ENCODE data around the gene PTTG1IP.

PTTG1IP gene

DNA sequence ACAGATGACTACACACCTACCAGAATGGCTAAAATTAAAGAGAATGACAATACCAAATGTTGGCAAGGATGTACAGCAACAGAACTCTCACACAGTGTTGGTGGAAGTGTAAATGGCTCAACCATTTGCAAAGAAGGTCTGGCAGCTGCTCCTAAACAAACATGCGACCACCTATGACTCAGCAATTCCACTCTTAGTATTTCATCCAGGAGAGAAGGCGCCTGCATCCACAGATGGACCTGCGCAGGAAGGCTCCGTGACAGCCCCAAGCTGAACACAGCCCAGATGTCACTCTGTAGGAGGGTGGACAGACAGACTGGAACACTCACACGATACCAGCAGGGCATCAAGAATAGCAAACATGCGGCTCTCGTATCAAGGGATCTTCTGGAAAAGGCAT lies 6.7 kb downstream of the PTTG1IP start:
- DNase-seq (ENCODE audit: low read depth in 4 of 4, low spot score in 1 of 4), result no peak

- DNase-seq (ENCODE audit: low read depth in 4 of 4, low spot score in 1 of 4), result no peak
Observed at GRCh38 chr21:44865561-44866280, 7.8 kb downstream of the PTTG1IP start.

DNA sequence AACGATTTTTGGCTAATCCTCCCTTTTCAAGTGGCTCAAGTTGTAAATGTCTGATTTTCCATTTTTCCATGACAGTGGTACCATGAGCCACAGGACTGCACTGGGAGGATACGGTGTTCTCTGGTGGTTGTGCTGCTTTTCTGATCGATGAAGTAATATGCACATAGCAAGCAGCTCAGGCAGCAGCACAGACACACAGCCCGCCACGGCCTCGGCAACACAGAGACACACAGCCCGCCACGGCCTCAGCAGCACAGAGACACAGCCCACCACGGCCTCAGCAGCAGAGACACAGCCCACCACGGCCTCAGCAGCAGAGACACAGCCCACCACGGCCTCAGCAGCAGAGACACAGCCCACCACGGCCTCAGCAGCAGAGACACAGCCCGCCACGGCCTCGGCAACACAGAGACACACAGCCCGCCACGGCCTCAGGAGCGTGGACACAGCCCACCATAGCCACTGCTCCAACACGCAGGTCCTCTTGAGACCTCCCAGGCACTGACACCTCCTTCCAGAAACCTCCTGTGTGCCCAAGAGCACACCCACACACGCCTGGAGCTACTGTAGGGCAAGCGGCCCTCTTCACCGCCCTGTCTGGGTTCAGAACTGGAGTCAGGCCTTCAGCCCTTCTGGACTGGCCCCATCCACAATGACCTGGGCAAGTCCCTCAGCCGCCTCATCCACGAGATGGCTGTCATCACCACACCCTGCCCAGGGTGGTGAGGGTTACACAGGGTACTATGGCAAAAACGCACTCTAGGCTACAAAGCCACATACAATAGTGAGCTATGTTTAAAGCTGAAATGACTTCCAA lies 10.4 kb downstream of the PTTG1IP start:
- DNase-seq (ENCODE audit: low read depth in 4 of 4, low spot score in 1 of 4), result no peak

DNA sequence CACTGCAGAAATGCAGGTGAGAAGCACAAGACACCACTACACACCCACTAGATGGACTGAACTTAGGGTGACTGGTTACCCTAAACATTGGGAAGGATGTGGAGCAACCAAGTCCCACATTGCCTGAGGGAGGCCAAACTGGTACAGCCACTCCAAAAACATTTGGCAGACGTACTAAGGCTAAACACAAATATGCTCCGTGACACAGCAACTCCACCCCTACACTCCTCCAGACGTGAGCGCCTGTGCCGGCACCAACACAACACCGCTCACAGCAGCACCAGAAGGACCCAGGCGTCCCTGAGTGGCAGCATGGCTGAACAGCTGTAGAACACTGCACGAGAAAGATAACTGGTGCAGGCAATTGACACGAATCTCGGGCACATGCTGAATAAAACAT lies 14.7 kb downstream of the PTTG1IP start:
- no peak for DNase-seq (ENCODE audit: low read depth in 4 of 4, low spot score in 1 of 4)

- no peak for DNase-seq (ENCODE audit: low read depth in 4 of 4, low spot score in 1 of 4)
Observed at GRCh38 chr21:44858291-44858690, 15.2 kb downstream of the PTTG1IP start.

DNA sequence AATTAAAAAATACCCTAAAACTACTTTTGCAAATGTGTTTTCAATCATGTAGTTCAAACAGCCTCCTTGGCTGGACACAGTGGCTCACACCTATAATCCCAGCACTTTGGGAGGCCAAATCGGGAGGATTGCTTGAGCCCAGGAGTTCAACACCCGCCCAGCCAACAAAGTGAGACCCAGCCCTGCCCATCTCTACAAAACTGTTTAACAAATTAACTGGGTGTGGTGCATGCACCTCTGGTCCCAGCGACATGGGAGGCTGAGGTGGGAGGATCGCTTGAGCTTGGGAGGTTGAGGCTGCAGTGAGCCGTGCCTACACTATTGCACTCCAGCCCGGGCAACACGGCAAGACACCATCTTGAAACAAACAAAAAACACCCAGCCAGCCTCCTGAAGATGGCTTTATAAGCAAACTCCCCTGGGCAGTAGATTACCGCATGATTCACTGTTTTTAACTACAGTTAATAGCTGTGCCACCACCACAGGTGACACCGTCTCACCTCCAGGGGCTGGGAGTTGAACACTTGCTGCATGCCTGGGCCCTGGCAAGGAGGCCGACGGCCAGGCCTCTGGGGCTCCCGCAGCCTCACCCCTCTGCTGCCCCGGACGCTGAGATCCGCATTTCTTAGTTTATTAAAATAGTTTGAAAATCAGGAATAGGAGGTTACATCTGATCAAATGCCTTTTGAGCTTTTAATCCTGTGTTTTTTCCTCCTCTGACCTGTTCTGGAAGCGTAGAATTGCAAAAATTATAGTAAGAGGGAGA lies 16.2 kb downstream of the PTTG1IP start:
- no peak for DNase-seq (ENCODE audit: low read depth in 4 of 4, low spot score in 1 of 4)

GRCh38 chr21:44856131-44856530 lies 17.4 kb downstream of the PTTG1IP start:
- DNase-seq (ENCODE audit: low read depth in 4 of 4, low spot score in 1 of 4), result no peak

- no peak for DNase-seq (ENCODE audit: low read depth in 4 of 4, low spot score in 1 of 4)
Observed at GRCh38 chr21:44855572-44855971, 17.9 kb downstream of the PTTG1IP start.

DNA sequence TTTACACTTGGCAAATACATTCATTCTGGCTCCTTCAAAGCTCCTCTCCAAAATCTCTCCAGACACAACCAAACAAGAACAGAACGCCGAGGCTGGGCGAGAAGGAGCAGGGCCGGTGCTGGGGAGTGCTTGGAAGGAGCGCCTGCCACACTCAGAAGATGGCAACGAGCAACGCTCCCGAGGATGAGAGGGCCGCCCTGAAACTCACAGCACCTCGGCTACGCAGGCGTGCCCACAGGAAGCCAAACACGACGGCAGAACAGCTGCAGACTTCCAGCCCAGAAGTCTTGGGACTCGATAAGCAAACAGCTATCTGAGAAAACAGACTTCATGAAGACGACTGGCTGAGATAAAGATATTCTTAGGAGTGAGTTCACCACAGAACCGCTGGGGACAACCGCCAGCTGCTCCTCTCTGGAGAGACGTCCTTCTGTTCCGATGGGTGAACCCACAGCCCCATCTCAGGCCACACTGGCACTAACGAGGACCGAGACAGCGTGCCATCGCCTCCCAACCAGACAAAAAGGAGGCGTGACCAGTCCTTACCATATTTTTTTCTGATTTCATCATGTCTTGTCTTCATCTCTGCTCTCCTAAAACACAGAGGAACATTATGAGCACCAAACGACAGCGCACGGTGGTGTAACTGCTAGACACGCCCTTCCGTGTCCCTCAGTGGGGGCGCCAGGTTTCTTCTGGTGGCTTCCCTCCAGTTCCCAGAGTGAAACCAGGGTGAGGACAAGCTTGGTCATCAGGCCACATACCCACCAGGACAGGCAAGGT lies 18.6 kb downstream of the PTTG1IP start:
- DNase-seq (ENCODE audit: low read depth in 4 of 4, low spot score in 1 of 4), result no peak

DNA sequence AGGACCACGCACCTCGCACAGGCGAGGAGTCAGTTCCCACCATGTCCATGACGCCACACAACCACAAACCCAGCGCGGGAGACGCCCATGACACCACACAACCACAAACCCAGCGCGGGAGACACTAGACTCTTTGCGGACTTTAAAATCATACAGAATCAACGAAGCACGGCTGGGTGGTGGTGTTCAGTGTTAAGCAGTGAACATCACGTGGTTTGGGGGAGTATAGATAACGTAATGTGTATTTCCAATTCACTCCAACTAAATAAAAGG lies 19.2 kb downstream of the PTTG1IP start:
- no peak for DNase-seq (ENCODE audit: low read depth in 4 of 4, low spot score in 1 of 4)

DNA sequence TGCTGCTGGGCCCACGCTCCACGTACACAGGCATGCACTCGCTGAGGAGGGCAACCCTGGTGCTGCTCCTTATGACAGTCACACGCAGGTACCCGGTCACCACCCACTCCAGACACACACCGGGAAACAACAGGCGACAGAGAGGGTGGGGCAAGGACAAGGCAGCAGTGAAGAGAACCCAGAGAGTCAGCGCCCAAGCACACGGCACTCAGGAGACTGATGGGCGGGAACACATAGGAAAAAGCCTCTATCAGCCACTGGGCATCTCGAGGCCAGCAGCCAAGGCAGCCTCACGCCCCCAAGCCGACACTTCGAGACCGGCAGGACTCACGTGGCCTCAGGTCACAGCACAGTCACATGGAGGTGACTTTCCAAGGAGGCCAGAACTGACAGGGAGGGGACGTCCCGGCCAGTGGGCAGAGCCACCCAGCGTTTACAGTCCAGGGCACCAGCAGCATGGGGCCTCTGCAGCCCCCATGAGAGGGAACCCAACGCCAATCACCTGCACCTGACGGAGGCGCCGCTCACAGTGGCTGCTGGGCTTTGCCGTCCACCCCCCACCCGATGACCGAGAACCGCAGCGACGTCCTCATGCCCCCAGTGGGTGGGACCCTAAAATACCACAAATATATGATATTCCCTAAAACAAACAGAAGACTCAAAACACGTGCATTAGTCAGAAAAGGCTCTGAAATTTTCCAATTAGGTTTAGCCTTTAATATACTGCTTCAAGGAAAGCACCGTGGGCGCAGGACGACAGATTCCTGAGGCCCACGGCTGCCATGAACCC lies 19.7 kb downstream of the PTTG1IP start:
- no peak for DNase-seq (ENCODE audit: low read depth in 4 of 4, low spot score in 1 of 4)

DNA sequence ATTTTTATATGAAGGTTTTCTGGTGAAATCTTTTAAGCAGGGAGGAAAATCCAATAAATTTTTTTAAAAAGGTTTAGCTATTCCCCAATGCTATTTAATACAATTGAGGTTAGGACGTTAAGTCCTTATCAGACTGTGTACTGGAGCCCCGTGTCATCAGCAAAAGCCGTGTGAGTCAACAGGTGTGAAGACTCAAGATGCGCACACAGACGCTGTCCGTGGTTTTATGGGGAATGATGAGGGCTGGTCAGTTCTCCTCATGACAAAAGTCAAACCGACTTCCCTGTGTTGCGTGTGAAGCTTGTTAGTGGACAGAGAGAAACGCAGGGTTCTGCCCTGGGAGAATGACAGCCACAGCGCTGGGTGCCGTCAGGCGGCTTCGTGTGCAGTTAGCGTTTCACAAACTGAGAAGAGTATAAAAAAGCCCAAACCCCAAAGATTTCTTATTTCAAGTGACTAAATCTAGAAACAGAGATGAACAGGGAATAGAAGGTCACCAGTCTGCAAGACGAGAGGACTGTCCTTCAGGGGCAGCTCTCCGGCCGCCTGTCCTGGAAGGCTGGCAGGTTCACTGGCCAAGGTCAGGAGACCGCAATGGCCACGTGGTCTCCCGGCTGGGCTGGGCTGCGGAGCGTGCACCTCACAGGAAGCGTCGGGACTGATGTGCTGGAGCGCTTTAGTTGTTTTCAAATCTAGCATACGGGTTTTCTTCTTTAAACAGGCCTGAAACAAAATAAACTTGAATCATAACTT lies 22.4 kb downstream of the PTTG1IP start:
- DNase-seq (ENCODE audit: low read depth in 4 of 4, low spot score in 1 of 4), result no peak

DNA sequence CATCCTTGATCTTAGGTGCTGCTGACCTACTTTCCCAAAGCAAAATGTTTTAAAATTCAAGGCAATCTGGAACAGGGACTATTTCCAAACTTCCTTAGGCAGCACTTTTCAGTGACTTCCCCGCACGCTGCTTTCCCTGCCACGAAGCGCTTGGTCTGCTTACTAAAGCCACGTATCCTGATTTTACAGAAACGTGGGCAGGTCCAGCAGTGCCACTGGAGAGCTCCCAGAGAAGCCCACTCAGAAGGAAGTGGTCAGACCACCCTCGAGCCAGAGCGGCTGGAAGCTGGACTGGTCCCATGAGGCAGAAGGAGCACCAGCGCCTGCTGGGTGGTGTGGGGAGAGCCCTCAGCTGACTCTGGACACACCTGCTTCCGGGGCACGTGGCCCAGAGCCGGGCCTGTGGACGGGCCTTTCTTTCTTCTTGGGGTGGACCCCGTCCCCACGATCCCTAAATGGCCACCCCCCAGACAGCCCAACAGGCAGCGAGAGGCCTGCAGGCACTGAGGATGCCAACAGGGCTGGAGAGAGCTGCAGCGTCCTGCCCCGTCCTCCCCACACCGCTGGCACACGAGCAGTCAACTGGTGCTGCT lies 23.2 kb downstream of the PTTG1IP start:
- DNase-seq (ENCODE audit: low read depth in 4 of 4, low spot score in 1 of 4), result no peak

DNA sequence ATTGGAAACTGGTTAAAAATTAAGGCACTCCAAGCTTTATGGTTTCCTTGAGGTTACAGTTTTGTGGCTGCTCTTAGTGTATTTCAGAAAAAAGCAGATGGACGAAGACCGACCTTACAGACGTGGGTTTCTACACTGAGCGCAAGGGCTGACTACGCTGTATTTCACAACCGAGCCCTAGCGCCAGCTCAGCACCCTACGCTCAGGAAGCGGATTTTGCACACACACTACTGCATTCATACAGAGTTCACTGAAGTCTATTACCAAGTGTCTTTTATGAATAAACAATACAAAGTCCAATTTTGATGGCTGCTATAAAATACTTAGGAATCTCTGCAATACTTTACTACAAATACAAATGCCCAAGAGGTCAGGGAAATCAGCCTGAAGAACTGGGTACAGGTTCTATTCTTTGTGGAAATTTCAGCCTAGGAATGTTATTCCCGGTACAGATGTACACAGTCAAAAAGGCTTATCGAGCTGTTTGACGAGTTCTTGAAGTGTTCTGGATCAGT lies 23.8 kb downstream of the PTTG1IP start:
- DNase-seq (ENCODE audit: low read depth in 4 of 4, low spot score in 1 of 4), result no peak

DNA sequence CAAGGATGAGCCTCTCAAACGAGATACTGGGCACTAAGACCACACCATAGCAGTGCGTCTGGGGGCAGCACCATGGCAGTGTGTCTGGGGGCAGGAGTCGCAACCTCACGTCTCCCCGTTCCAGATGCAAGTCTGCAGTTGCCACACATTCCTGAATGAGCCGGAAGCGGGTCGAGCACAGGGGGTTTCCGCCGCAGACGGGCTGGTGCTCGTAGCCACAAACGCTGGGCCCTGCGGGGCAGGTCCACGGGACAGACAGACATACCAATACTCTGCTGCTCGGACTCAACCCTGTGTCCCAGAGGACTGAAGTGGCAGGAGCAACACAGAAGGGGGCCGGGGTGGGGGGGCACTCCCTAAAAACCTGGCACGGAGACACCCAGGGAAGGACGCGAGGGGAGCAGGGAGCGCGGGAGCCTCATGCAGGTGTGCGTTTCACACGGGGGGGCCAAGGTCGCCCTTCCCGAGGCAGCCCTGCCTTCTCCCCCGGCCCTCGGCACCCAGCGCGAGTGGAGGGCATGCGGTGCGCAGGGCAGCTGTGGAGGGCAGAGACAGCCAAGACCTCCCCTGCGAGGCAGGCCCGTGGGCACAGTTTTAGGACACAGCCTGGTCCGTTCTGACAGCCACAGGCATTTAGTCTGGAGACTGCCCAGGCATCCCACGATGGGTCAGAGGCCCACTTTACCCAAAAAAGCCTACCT lies 24.5 kb downstream of the PTTG1IP start:
- no peak for DNase-seq (ENCODE audit: low read depth in 4 of 4, low spot score in 1 of 4)

DNA sequence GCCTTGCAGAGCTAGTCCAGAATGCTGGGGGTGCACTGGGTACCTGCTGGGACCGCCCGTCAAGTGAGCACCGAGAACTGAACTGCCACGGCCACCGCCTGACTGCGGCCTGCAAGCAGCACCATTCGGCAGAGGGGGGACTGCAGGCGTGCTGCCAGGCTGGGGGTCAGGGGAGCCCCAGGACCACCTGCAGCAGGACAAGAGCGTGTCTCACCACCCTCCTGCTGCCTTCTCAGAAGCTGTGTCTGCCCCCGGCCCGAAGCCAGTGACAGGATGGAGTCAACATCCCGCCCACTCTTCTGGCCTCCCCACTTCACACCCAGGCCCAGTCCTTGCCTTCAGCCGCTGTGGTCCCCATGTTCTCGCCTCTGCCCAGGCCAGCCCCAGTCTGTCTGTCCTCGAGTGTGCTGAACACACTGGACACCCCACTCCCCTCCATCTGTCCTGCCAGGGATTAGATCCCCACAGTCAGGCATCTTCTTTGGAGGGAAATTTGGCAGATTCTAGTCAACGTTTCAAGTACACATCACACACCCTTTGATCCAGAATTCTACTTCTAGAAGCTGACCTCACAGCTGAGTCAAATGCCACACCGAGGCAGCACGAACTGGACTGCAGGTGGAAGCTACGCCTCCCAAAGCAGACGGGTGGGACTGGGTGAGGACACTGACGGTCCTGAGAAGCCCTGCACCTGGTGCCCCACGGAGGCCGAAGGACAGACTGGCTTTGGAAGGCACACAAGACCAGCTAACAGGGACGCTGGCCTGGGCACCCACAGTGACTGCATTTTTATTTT lies 26.0 kb downstream of the PTTG1IP start:
- DNase-seq (ENCODE audit: low read depth in 4 of 4, low spot score in 1 of 4), result no peak

DNA sequence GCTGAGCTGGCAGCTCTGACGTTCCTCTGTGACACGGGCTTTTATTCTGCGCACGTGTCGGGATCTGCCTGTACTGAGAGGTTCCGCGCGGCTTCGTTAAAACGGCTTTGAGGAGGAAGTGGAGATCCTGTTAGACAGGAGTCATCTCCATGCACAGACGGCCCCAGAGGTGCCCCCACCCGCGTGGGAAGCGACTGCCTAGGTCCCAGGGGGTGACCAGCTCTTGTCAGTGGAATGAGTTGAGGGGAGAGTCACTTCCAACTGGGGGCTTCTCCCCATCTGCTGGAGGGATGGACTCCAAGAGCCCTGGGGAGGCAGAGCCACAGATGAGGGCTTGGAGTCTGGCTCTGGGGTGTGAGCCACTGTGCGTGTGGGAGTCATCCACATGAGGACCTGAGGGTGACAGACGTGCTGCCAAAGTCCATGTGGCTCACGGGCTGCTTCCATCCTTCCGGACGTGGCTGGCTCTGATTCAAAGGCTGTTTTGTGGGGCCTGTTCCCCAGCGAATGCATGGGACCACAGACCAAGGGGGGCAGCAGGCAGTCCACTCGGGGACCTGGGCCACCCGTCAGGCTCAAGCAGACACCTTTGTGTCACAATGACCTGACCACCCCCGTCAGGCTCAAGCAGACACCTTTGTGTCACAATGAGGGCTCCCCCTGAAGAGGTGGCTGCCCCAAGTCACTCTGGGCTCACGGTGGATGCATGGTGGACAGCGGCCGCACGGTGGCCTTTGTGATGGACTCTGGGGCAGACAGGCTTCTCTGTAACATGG lies 26.8 kb downstream of the PTTG1IP start:
- peak in 2 of 4 experiments; percentile 31 for DNase-seq (ENCODE audit: low read depth in 4 of 4, low spot score in 1 of 4)

Measured in stimulated activated CD4-positive, alpha-beta T cell treated with anti-CD3 and anti-CD28 coated beads, Interleukin-1b, Interleukin-23, amount 100 ng/mL, for 24 hours (primary cell).